ENCODE measurements around the gene MYO5A.

- no peak for TF ChIP-seq POLR2A (IDR thresholded peaks at IDR 0.05; ENCODE audit: low read length)
- TF ChIP-seq GATA1 (IDR thresholded peaks at IDR 0.05; ENCODE audit: low read depth, low read length), result no peak
Measured at GRCh38 chr15:52308446-52309153, 220.1 kb downstream of the MYO5A start.

Measured in erythroblast (primary cell).